ENCODE measurements around the gene ASGR1. TPM values are rescaled to one million over a fixed set of nuclear protein-coding genes. Genes with fewer than 3 reads are reported as not detected.
A peak's percentile ranks its signal among the peaks of the same experiment; 100 is the strongest.

ASGR1 gene
- total and polyA plus RNA-seq, 7 donors = 0.08 to 0.39 (median 0.23) TPM; not detected in 2

DNA sequence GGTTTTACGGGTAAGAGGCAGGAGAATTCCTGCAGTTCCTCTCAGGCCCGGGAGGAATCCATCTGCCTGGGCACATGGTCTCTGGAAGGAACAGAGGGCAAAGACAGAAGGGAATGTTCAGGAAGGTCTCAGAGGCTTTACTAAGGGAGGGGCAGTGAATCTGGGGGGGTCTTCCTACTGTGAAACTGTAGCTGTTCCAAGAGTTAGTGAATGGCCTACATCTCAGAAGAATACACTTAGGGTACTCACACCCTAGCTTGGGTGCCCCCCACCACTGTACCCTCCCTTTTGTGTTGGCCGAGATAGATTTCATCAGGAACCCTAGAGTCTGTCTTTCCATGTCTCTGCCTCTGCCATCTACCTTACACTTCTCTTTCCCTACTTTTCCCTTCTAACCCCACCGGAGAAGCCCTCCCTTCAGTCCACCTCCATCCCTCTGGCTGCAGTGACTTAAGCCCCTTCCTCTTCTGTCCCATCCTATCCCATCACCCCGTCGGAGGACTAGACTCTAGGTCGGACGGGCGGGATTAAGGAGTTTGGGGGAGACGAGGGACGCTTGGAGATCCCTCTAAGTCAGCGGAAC is 40.1 kb upstream of the ASGR1 start:
- Histone ChIP-seq H3K27ac (peak overlapping the region; percentile 99), H3K4me1 (peaks cover 38% of the 10 kb centered on the region), H3K27me3 (ENCODE audit: insufficient read depth in 3 of 3, low read length in 2 of 3) (no peaks in the 10 kb centered on the region), H3K9me3 (no peaks in the 10 kb centered on the region), H3K36me3 (ENCODE audit: insufficient read depth in 1 of 2, low read depth in 1 of 2) (peaks cover 2 to 38% of the 10 kb centered on the region in 2 donors), H3K4me3 (peak overlapping the region; percentile 98)
- peak in 1 of 2 donors; percentile 6 for DNase-seq
- intact Hi-C loops (cut with DNase I) = no loop called here
- 15 to 17% (median 15%) methylated on average over 12 of the region's 12 CpGs for WGBS, 3 donors
- no peak for ATAC-seq
- no peak for TF ChIP-seq CTCF (IDR thresholded peaks at IDR 0.05)

GRCh38 chr17:7218758-7219157 is 39.6 kb upstream of the ASGR1 start:
- intact Hi-C loops (cut with DNase I) = no loop called here
- Histone ChIP-seq H3K27ac (no peak overlapping the region), H3K9me3 (no peaks in the 10 kb centered on the region), H3K4me1 (peaks cover 33% of the 10 kb centered on the region), H3K4me3 (peak overlapping the region; percentile 98), H3K27me3 (ENCODE audit: insufficient read depth in 3 of 3, low read length in 2 of 3) (peaks cover 0 to under 1% (median 0%) of the 10 kb centered on the region in 3 donors), H3K36me3 (ENCODE audit: insufficient read depth in 1 of 2, low read depth in 1 of 2) (peaks cover under 1 to 32% of the 10 kb centered on the region in 2 donors)
- no peak for TF ChIP-seq CTCF (IDR thresholded peaks at IDR 0.05)
- 56 to 70% (median 64%) methylated on average over 6 of the region's 6 CpGs for WGBS, 3 donors
- DNase-seq = peak; percentile 12 to 48
- ATAC-seq = no peak

DNA sequence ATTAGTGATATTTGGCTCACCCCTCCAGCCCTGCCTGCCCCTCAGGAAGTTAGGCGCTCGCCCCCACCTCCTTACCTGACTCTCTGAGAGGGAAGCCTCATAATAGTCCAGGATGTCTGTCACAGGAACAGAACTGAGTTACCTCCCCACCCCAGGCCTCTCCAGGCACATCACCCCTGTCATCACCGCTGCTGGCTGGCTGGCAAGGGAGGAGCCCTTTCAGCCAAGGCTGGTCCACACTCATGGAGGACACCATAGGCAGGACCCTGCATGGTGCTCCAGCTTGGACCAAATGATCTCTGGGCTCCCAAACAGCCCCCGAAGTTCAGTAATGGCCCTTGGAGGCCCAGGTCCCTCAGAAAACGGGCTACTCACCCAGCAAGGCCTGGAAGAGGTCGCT is 39.0 kb upstream of the ASGR1 start:
- Histone ChIP-seq H3K27me3 (ENCODE audit: insufficient read depth in 3 of 3, low read length in 2 of 3) (peaks cover 0 to 6% (median 0%) of the 10 kb centered on the region in 3 donors), H3K27ac (peak overlapping the region; percentile 53), H3K9me3 (no peaks in the 10 kb centered on the region), H3K36me3 (ENCODE audit: insufficient read depth in 1 of 2, low read depth in 1 of 2) (peaks cover 0 to 26% of the 10 kb centered on the region in 2 donors), H3K4me1 (peaks cover 32% of the 10 kb centered on the region), H3K4me3 (peak overlapping the region; percentile 50)
- ATAC-seq = no peak
- DNase-seq = peak in 1 of 2 donors; percentile 31
- intact Hi-C loops (cut with DNase I) = no loop called here
- 57 to 75% (median 65%) methylated on average over 6 of the region's 6 CpGs for WGBS, 3 donors
- no peak for TF ChIP-seq CTCF (IDR thresholded peaks at IDR 0.05)

GRCh38 chr17:7217113-7217987 is 38.2 kb upstream of the ASGR1 start:
- ATAC-seq (no peak), DNase-seq (peak; percentile 47 to 70)
- 4 to 8% (median 5%) methylated on average over 20 to 32 of the region's 32 CpGs for WGBS, 3 donors
- H3K27ac ChIP-seq = peak overlapping the region; percentile 53
- peaks cover 0 to 18% of the 10 kb centered on the region in 2 donors for H3K36me3 ChIP-seq (ENCODE audit: insufficient read depth in 1 of 2, low read depth in 1 of 2)
- intact Hi-C loops (cut with DNase I) = no loop called here
- H3K4me3 ChIP-seq = peak overlapping the region; percentile 50
- H3K4me1 ChIP-seq = peaks cover 26% of the 10 kb centered on the region
- peaks cover 0 to 13% (median 0%) of the 10 kb centered on the region in 3 donors for H3K27me3 ChIP-seq (ENCODE audit: insufficient read depth in 3 of 3, low read length in 2 of 3)
- TF ChIP-seq CTCF (IDR thresholded peaks at IDR 0.05) = no peak
- H3K9me3 ChIP-seq = no peaks in the 10 kb centered on the region
